HFFc6 (cell line): ENCODE results near the gene SELENOF. TPM values are rescaled to one million over a fixed set of nuclear protein-coding genes. Genes with fewer than 3 reads are reported as not detected.

ENCODE experiments used
- DNase-seq: peaks from one replicate; pipeline ENCODE4 v3.0.0-alpha.2; 2018
- H3K27ac Mint-ChIP-seq: 2 replicates; pipeline ENCODE4 v1.8.0; 2020; ENCODE audit warnings: mild to moderate bottlenecking, mixed read lengths
- H3K27me3 Mint-ChIP-seq: 2 replicates; pipeline ENCODE4 v1.8.0; 2021; ENCODE audit warnings: mild to moderate bottlenecking, moderate library complexity, mixed read lengths; ENCODE audit not compliant: insufficient read depth
- H3K36me3 Mint-ChIP-seq: 2 replicates; pipeline ENCODE4 v1.8.0; 2021; ENCODE audit warnings: low read depth, mixed read lengths
- H3K4me1 Mint-ChIP-seq: 2 replicates; pipeline ENCODE4 v1.8.0; 2020; ENCODE audit warnings: low read depth, mixed read lengths
- H3K4me3 Mint-ChIP-seq: 2 replicates; pipeline ENCODE4 v1.8.0; 2020; ENCODE audit warnings: mild to moderate bottlenecking, moderate library complexity, mixed read lengths
- H3K9me3 Mint-ChIP-seq: 2 replicates; pipeline ENCODE4 v1.8.0; 2020; ENCODE audit warnings: mild to moderate bottlenecking, mixed read lengths
- total RNA-seq, 6 experiments: library from RNA; stranded (reverse); fragmentation: NEBNext Ultra II Directional; extraction: Animal tissue kit (Norgen Biotek cat#: 25700); gene quantifications; 2 replicates in 1 of 6; 3 replicates in 5 of 6; pipeline ENCODE4 v1.2.3, GENCODE V29; 2021
- TF ChIP-seq, protein P1 (sequence below): fragments of 200-600 bp; sonication (generic); IDR thresholded peaks from 2 replicates; pipeline ENCODE4 v1.5.0; 2021; ENCODE audit warnings: antibody characterized with exemption, mild to moderate bottlenecking

The SELENOF gene
- total RNA-seq, 6 experiments from 2014 or later: 251 to 322 (median 278) TPM

DNA sequence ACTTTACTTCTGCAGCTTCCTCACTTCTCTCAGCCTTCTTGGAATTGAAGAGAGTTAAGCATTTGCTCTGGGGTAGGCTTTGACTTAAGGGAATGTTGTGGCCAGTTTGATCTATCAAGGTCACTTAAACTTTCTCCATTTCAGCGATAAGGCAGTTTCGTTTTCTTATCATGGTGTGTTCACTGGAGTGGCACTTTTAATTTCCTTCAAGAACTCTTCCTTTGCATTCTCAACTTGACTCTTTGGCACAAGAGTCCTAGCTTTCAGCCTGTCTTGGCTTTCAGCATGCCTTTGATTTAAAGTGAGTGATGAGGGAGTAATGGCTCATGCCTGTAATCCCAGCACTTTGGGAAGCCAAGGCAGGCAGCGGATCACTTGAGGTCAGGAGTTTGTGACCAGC, 39.2 kb upstream of the SELENOF start:
- Mint-ChIP-seq H3K9me3 (no peaks in the 10 kb centered on the region), H3K36me3 (no peaks in the 10 kb centered on the region), H3K4me3 (no peak overlapping the region), H3K27ac (no peak overlapping the region), H3K4me1 (peaks cover 9% of the 10 kb centered on the region), H3K27me3 (no peaks in the 10 kb centered on the region)
- DNase-seq: no peak
- TF ChIP-seq, protein P1, sequence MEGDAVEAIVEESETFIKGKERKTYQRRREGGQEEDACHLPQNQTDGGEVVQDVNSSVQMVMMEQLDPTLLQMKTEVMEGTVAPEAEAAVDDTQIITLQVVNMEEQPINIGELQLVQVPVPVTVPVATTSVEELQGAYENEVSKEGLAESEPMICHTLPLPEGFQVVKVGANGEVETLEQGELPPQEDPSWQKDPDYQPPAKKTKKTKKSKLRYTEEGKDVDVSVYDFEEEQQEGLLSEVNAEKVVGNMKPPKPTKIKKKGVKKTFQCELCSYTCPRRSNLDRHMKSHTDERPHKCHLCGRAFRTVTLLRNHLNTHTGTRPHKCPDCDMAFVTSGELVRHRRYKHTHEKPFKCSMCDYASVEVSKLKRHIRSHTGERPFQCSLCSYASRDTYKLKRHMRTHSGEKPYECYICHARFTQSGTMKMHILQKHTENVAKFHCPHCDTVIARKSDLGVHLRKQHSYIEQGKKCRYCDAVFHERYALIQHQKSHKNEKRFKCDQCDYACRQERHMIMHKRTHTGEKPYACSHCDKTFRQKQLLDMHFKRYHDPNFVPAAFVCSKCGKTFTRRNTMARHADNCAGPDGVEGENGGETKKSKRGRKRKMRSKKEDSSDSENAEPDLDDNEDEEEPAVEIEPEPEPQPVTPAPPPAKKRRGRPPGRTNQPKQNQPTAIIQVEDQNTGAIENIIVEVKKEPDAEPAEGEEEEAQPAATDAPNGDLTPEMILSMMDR: no peak

- H3K36me3 Mint-ChIP-seq: no peaks in the 10 kb centered on the region
- TF ChIP-seq, protein P1: no peak
- DNase-seq: no peak
- H3K27me3 Mint-ChIP-seq: no peaks in the 10 kb centered on the region
- H3K4me3 Mint-ChIP-seq: no peak overlapping the region
- no peaks in the 10 kb centered on the region for H3K9me3 Mint-ChIP-seq
- H3K4me1 Mint-ChIP-seq: peaks cover 9% of the 10 kb centered on the region
- no peak overlapping the region for H3K27ac Mint-ChIP-seq
Measured at GRCh38 chr1:86951430-86951829, 37.5 kb upstream of the SELENOF start.

- H3K9me3 Mint-ChIP-seq: no peaks in the 10 kb centered on the region
- no peak for DNase-seq
- H3K27me3 Mint-ChIP-seq: no peaks in the 10 kb centered on the region
- H3K4me3 Mint-ChIP-seq: no peak overlapping the region
- H3K4me1 Mint-ChIP-seq: peaks cover 9% of the 10 kb centered on the region
- TF ChIP-seq, protein P1: no peak
- H3K27ac Mint-ChIP-seq: no peak overlapping the region
- no peaks in the 10 kb centered on the region for H3K36me3 Mint-ChIP-seq
Measured at GRCh38 chr1:86950712-86951419, 36.9 kb upstream of the SELENOF start.

DNA sequence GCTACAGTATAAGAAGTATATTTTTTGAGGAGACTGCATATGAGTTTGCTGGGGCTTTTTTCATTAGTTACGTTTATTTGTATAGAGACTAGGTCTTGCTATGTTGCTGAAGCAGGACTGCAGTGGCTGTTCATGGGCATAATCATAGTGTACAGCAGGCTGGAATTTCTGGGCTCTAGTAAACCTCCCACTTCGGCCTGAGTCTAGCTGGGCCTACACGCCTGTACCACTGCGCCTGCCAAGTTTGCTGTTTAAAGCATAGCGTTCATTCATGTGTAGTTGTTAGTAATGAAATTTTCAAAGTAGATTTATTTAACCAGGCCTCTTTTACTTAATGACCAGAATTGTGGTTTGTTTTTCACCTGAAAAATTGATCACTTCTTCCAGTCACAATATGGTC, 34.3 kb upstream of the SELENOF start:
- no peaks in the 10 kb centered on the region for H3K9me3 Mint-ChIP-seq
- no peak overlapping the region for H3K27ac Mint-ChIP-seq
- TF ChIP-seq, protein P1: no peak
- H3K4me1 Mint-ChIP-seq: peaks cover 9% of the 10 kb centered on the region
- no peak for DNase-seq
- no peak overlapping the region for H3K4me3 Mint-ChIP-seq
- no peaks in the 10 kb centered on the region for H3K27me3 Mint-ChIP-seq
- no peaks in the 10 kb centered on the region for H3K36me3 Mint-ChIP-seq

DNA sequence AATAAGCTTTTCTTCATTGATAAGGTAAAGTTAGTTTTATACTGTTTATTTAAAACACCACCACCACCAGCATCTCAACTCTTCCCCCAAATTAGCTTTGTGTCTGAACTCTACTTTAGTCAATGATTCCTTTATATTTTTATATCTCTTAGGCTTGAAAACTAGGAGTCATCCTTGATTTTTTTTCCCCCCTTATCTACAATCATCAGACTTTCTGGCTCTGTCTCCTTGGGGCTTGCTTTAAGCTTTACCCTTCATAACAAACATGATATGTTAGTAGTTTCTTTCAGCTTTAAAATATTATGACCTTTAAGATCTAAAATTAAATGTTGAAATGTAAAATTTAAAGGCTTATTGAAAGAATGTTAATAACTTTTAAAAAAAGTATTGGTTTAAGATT, 28.8 kb upstream of the SELENOF start:
- H3K27me3 Mint-ChIP-seq: no peaks in the 10 kb centered on the region
- no peak for DNase-seq
- no peaks in the 10 kb centered on the region for H3K9me3 Mint-ChIP-seq
- no peak overlapping the region for H3K4me3 Mint-ChIP-seq
- no peak overlapping the region for H3K27ac Mint-ChIP-seq
- TF ChIP-seq, protein P1: no peak
- peaks cover 6% of the 10 kb centered on the region; the same call in 1 of the 2 replicates for H3K4me1 Mint-ChIP-seq
- no peaks in the 10 kb centered on the region for H3K36me3 Mint-ChIP-seq
